Measurements from ENCODE around the gene PSPN.

PSPN gene, protein sequence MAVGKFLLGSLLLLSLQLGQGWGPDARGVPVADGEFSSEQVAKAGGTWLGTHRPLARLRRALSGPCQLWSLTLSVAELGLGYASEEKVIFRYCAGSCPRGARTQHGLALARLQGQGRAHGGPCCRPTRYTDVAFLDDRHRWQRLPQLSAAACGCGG

DNA sequence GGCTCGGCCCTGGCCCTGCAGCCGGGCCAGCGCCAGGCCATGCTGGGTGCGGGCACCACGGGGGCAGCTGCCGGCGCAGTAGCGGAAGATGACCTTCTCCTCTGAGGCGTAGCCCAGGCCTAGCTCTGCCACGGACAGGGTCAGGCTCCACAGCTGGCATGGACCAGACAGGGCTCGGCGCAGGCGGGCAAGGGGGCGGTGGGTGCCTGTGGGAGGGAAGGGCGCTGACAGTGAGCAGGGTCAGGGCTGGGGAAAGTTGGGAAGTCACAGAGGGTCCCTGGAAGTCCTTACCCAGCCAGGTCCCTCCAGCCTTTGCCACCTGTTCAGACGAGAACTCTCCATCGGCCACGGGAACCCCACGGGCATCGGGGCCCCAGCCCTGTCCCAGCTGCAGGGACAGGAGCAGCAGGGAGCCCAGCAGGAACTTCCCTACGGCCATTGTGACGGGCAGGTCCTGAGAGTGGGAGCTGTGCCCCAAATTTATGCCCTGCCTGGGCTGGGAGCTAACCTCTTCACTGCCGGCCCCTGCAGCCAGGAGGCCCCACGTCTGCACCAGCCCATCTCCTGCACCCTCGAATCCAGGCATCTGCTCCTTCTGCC lies at the start of gene PSPN:
PSPN (minus strand) TSS at position 523 of the 600 bp plus-strand sequence; CDS start at position 439, 84 bp downstream.
- no peak for DNase-seq

DNA sequence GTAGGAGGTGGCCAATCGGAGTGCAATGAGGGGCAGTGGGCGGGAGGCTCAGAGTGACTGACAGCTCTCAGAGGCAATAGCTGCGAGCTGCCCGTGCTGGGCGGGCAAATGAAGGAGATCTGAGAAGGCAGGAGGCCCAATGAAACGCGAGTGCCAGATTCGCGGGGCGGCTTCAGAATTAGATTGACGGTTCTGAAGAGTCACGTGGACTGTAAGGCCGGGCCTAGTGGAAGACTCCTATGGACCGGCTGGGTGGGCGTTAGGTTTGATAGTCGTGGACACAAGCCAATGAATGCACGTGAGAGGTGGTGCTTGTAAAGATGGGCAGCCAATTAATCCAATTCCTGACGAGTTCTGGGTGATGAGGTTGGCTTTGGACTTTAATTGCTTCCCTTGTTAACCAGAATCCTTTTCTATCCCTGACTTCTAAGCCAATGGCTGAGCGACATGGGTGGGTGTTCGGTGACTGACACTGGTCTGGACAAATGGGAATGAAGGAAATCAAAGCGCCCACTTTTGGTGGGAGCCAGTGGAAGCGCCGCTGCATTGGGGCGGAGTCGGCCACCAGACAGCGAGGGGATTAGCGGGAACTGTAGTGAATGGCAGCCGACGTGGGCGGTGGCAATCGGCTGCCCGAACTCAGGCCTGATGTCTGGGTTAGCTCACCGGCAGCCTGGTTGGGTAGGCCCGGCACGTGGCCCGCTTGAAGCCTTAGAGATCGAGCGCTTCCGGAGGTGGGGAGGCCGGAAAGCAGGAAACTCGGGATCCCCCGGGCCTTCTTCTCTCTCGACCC lies 49.4 kb upstream of the PSPN start:
- peak; percentile 98 for DNase-seq

DNA sequence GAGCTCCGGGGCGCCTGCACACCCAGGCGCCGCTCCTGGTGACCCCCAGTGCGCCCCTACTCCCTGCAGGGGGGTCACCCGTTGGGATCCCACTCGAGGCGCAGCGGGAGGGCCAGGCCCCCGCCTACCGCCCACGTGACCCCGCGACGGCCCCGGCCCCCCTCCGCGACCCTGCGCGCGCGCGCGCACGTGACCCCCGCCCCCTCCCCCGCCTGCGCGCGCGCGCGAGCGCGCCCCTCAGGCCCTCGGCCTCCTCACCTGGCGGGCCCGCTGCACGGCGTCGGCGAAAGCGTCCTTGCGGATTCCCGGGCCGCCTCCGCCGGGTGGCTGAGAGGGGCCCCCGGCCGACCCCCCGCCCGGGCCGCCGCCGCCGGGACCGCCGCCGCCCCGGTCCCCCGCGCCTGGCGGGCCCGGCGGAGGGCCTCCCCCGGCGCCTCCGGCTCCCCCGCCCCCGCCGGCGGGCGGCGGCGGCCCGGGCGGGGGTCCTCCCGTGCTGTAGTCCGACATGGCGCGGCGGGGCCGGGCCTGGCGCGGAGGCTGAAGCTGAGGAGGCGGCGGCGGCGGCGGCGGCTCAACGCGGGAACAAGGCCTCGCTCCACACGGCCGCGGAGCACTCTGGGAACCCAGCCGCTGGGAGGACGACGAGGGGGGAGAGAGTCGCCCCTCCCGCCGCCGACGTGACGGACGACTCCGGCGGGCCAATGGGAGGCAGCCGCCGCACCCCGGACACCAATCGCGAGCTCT lies 48.6 kb upstream of the PSPN start, which contains the start of gene KHSRP:
KHSRP (minus strand) TSS at position 617 of the 744 bp plus-strand sequence; CDS start at position 507, 110 bp downstream.
- DNase-seq = peak; percentile 37

DNA sequence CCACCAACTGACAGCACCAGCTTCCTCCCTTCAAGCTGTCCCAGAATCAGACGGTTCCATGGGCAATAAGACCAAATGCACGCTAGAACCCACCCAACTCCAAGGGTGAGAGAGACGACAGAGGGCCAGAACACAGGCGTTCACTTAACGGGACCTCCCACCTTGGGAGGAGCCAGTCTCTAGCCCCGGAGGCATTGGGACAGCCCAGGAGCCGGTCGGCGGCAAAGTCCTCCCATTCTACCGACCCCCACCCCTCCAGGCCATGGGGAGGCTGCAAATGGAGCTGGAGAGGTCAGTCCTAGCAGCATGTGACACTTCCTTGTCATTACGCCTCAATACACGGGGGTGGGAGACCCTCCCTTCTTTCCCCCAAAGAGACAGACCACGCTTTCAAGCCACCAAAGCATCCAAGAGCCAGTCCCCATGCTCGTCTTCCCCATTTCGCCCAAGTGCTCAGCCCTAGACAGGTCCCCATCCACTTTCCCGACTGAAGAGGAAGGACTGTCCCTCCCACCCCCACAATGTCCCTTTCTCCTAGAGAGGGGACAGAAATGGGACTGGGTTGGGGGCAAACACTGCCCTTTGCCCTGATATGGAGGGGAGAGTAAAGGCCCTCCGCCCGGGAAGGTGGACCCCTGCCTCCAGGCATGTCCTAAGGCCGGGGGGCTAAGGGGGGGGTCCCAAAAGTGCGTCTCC lies 47.9 kb upstream of the PSPN start:
- peak; percentile 24 for DNase-seq

DNA sequence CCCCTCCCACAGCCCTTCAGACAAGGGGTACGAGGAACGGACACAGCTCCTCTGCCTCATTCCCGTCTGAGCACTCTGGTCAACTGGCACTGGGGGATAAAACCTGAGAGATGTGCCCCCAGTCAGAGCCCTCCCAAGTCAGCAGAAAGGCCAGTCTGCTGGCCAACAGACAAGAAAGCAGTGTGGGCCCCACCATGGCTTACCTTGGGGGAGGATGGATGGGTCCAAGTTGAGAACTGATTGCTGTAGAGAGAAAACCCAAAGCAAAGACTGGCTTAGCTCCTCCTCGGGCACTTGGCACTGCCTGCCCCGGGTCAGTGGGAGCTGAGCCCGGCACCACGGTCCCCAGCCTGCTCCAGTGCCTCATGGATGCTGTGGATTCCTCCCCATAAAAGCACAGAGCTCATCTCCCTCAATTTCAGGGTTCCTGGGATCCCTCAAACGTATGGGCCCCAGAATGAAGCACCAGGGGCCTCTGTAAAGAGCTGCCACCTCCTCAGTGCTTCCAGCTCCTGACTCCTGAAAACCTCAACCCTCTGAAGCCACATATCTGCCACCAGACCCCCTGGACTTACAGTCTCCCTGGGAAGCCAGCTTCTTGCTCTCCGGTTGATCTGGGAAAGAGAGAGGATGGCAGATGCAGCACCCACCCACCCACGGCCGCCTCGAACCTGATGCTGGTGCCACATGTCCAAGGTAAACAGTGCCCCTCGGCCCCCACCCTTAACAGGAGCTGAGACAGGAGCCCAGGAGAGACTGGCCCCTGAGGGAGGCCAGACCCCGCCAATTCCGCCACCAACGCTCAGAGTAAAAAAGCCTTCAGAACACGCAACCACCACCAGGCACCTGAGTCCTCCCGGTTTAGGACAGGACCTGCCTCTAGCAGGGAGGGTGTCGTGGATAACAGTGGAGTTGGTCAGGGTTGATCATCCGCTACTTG lies 45.6 kb upstream of the PSPN start:
- DNase-seq = no peak

DNA sequence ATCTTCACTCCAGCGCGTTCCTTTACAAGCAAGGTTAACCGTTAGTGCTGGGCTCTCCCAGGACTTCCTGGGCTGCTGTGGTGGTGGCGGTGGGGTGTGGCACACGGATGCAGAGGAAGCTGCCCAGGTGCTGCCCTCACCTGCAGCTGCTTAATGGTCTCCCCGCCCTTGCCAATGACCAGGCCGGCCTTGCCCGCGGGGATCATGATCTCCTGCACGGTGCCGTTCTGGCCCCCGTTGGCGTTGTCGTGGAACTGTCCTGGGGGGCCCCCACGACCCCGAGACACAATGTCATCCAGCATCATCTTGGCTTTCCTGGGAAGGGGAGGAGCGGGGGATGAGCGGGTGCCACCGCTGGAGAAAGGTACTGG lies 42.8 kb upstream of the PSPN start:
- no peak for DNase-seq

DNA sequence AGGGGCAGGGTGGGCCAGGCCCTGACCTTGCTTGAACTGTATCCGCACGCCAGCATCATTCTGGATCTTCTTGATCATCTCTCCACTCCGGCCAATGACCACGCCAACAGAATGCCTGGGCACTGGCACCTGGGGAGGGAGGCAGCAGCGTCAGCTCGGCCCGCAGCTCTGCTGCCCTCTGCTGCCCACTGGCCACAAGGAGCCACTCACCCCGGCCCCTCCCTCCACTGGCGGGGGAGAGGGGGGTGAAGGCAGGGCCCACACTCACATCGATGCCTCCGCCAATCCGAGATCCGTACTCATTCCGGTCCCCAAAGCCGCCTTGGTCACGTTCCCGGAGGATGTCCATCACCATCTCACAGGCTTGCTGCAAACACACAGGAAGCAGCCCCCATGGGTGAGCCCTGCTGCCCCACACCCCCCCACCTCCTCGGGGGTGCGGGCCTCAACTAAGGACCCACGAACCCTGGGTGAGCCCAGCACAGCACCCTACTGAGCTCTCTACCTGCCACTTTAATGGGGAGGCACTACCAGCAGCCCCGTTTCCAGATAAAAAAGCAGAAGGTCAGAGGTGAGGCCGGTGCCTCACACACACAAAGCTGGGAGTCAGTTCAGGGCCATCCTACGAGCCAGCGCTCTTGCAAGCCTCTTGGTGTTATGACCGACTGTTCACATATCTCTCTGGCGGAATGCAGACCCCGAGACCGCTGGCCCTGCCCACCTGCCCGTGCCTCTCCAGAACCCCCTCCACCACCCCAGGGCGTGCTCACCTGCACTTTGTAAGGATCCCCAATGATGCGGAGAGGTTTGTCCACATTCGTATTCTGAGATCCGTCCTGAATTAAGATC lies 42.2 kb upstream of the PSPN start:
- DNase-seq = no peak

DNA sequence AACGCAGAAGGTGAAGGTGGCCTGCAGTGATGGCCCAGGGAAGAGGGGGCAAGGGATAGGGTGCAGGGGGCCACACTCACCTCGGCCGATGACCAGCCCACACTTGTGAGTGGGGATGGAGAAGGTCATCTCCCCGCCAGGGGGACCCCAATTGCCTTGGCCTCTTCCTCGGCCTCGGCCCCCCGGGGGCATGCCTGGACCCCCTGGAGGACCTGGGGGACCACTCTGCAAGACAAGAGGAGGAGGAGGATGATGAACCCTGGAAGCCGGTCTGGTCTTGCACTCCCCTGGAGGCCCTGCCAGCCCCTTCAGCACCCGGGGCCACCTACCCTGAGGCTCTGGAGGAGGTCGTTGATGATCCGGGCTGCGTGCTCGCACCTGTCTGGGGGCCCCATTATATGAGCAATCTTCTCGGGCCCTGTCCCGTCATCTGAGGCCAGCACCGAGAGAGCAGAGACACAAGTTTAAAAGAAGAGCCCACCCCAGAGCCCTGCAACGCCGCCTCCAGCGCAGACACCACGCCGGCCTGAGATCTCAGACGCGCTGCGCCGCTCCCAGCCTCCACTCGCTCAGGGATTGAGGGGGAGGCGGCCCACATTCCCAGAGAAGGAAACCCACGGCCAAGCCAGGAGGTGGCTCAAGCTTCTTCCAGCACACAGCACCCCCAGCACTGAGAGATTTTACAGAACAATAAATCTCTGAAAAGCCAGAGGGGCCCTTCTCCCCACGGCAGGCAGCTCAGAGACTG lies 41.1 kb upstream of the PSPN start:
- DNase-seq = no peak

DNA sequence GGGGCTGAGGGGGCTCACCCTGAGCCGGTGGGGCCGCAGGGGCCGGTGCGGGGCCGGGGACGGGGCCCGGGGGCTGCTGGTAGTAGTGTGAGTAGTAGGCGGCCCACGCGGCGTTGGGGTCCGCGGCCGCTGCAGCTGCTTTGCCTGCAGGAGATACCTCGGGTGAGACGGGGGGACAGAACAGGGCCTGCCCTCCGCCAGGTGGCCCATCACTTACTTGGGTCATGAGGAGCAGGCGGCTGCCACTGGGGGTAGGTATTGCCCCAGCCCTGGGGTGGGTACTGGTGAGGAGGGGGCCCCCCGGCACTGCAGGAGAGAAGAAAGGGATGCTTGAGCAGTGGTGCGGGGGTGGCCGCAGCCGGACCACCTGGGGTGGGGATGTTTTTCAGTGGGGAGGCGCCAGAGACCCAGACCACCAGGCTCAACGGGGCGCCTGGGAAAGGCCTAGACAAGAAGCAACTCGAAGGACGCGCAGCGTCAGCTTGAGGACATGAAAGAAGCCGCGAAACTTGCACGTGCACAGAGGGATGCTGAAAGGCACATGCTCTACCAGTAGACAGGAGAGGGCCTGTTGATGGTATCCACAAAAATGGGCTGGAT lies 40.0 kb upstream of the PSPN start:
- no peak for DNase-seq

DNA sequence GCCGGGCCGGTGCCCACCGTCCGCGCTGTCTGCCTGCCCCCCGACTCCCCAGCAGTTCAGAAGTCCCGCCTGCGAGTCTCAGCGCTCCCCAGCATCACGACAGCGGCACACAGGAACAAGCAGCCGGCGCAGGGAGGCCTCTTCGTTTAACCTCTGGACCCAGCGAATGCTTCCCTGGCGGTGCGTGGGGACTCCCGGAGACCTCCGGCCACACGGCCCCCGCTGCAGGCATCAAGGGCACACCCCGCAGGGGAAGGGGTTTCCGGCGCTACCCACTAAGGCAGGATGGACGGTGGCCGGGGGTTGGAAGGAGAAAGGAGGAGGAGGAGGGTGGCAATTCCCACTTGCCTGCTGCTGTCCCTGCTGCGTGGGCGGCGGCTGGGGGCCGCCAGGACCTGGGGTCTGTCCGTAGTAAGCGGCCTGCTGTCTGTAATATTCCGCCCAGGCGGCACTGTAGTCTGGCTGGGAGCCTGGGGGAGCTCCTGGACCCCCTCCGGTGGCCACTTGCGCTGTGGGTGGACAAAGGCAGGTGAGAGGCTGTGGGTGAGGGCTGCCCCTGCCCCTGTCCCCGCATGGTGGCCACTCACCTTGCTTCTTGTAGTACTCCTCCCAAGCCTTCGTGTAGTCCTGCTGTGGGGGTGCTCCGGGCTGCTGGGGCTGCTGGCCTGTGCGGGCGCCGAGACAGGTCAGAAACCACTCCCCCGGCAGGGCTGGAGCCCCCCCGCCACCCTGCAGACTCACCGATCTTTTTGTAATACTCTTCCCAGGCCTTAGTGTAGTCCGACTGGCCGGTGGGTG lies 39.3 kb upstream of the PSPN start:
- no peak for DNase-seq

DNA sequence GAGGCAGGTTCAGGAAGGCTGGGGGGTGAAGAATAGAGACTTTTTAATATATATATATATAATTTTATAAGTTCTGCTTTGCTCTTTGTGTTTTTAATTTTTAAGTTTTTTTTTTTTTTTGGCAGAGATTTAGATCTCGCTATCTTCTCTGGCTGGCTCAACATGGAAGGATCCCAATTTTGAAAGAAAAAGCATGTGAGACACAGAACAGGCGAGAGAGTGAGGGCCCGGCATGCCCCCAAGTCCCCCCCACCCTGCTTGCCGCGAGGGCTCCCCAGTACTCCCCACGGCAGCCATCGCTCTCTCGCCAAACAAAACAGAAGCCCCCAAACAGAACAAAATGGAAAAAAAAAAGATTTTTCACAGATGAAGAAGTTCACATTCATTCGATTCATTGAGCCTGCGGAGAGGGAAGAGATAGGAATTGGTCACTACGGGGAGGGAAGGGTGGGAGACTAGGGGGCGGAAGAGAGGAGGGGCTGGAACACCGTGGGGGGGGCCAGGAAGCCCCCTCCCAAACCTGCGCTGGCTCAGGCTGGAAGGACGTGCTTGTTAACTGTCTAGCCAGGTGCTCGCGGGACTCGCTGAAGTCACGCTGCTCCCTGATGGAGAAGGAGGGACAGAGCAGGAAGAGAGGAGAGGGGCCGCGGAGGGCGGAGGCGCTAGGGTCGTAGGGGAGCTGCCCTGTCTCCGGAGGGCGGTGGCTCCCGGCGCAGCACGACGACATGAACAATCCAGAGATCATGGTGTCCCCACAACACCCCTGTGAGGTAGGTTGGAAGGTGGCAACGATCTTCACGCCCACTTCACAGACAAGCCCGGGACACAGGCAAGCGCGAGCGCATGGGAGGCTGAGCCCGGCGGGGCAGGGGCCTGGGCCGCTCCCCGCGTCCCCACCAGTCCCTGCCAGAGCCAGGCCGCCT lies 38.2 kb upstream of the PSPN start:
- no peak for DNase-seq

DNA sequence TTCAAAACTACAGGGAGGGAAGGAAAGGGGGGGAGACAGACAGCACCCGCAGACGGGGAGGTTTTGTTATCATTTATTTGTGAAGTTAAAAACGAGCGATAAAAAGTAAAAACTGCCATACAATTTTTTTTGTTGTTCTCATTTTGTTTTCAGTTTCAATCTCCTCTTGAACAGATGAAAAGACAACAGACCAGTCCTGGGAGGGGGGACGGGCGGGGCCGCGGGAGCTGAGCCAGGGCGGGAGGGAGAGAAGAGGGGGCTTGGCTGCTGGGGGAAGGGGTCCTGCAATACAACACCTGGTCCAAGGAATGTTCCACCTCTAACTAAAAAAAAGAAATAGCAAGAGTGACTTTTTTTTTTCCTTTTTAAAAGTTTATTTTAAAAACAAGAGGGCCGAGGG lies 37.6 kb upstream of the PSPN start:
- DNase-seq = no peak

DNA sequence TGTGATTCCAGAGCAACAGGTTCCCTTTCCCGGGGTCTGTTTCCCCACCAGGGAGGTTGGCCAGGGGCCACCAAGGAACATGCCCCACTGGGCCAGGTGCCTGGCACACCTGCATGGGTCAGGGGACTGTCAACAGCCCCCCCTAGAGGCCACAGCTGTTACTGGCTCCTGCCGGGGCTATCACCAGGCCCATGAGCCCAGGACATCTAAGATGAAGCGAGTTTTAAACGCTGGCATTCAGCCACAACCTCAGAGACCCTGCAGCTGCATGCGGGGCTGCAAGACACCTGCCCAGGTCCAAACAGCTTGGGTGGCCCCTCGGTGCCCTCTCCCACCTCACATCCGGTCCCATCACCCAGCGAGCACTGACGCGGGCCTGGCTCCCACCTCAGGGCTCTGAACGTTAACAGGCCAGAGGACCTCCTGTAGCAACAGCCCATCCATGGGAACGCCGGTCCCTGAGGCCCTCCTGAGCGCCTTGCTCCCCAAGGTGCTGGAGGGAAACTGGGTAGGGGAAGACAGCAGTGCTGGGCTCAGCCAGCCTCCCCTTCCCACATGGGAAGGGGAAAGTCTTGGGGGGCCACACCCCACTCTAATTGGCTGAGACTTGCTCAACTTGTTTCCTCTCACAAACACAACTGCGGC lies 36.8 kb upstream of the PSPN start:
- peak; percentile 67 for DNase-seq

DNA sequence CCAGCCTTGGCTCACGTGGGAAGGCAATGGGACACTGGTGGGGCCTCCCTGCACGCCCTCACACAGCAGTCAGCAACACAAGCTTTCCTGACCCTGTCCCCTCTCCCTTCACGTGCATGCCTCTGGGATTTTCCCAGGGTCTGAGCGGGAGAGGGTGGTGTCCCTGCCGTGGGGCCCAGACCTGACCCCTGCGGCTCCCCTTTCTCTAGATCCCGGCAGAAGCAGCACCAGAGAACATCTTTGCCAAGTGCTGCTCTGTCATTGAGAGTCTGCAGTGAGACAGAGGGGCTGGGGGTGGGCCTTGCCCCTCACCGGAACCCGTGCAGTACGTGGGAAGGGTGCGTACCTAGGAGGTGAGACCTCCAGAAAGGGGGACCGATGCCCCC lies 36.3 kb upstream of the PSPN start:
- DNase-seq = no peak

DNA sequence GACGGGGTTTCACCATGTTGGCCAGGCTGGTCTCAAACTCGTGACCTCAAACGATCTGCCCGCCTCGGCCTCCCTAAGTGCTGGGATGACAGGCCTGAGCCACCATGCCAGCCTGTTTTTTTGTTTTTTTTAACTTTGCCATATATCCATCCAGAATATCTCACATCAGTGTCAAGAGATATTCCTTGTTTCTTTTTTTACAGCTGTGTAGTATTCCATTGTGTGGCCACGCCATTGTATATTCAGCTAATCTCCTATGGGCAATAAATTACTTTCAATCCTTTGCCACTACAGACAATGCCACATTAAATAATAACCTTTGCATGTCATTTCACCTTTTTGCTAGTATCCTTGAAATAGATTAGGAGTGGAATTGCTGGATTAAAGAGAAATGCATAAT lies 33.6 kb upstream of the PSPN start:
- no peak for DNase-seq

DNA sequence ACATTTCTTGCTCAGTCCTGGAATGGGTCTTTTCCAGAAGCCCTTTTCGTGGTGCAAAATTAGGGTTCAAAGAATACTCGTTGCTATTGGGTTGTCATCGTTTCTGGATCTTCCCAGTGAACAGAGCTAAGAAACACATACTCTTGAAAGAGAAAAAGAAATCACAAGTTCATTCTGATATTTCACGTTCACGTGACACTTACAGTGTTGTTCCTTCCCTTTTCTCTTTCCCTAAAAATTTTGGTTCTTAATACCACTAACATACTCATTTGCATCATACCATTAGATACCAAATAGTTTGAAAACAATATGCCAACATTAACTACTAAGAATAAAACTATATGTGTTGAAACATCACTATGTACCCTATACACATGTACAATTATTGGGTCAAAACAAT lies 30.7 kb upstream of the PSPN start:
- no peak for DNase-seq
